GM12874 (cell line): ENCODE data around the gene NPEPPS.
A peak's percentile ranks its signal among the peaks of the same experiment; 100 is the strongest.

ENCODE experiments used
- TF ChIP-seq, protein P1 (sequence below): IDR thresholded peaks from 2 replicates; pipeline ENCODE4 v1.5.1; 2011; ENCODE audit warnings: low read depth, mild to moderate bottlenecking, control low read depth, low read length, moderate library complexity; ENCODE audit not compliant: insufficient read depth

NPEPPS gene

DNA sequence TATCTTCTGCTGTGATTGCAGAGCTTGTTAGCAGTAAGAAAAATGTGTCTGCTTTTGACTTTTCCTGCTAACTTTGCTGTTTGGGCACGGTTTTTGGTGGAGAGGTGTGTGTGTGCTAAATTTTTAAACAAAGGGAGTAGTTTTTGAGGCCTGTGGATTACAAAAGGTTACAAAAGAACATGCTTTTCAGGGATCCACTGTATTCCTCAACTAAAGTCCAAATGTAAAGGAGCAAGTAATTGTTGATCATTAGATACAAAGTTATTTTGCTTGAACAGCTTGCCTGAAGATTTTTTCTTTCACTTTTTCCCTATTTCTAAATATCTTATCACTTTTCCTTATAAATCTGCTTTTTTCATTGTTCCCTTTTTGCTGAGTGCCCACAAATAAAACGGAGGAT lies 120.8 kb downstream of the NPEPPS start:
- TF ChIP-seq, protein P1, sequence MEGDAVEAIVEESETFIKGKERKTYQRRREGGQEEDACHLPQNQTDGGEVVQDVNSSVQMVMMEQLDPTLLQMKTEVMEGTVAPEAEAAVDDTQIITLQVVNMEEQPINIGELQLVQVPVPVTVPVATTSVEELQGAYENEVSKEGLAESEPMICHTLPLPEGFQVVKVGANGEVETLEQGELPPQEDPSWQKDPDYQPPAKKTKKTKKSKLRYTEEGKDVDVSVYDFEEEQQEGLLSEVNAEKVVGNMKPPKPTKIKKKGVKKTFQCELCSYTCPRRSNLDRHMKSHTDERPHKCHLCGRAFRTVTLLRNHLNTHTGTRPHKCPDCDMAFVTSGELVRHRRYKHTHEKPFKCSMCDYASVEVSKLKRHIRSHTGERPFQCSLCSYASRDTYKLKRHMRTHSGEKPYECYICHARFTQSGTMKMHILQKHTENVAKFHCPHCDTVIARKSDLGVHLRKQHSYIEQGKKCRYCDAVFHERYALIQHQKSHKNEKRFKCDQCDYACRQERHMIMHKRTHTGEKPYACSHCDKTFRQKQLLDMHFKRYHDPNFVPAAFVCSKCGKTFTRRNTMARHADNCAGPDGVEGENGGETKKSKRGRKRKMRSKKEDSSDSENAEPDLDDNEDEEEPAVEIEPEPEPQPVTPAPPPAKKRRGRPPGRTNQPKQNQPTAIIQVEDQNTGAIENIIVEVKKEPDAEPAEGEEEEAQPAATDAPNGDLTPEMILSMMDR: no peak

DNA sequence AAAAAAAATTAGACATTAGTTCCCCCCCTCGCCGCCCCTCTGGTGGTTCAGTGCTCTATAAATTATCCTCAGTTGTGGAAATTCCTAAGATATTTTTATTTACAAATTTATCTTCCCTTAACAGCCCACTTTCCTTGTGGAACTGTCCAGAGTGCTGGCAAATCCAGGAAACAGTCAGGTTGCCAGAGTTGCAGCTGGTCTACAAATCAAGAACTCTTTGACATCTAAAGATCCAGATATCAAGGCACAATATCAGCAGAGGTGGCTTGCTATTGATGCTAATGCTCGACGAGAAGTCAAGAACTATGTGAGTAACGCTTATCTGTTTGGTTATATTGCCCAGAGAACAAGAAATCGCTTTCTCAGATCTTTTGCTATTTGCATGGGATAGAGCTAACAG lies 121.7 kb downstream of the NPEPPS start:
- TF ChIP-seq, protein P1: no peak

DNA sequence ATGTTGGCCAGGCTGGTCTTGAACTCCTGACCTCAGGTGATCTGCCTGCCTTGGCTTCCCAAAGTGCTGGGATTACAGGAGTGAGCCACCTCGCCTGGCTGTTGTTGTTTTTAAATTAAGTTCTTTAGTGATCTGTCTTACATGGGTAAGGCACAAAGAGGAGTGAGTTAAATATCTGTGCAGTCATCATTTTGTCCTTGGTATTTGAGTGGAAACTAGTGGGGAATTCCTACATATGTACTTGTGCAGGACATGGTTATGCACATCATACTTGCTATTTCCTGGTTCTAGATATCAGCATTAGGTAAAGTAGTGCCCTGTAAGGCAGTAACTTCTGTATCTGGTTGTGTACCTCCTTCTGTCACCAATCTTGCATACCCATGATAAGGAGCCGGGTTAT lies 122.5 kb downstream of the NPEPPS start:
- TF ChIP-seq, protein P1: no peak

DNA sequence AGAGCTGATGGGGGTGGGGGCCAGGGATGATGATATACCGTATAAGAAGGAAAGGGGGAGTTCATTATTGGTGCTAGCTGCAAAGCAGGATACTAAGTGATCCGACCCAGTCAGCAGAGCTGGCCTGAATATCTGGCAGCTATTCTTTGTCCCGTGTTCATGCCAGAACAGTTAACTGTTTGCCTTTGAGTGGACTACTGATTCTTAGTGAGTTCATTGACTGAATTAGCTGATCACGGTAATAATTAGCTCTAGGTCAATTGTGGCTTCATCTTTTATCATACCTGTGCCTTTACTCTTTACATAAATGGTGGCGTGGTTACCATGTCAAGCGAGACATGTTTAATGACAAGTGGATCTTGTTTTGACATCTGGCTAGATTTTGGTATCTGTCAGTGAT lies 124.1 kb downstream of the NPEPPS start:
- TF ChIP-seq, protein P1: no peak

DNA sequence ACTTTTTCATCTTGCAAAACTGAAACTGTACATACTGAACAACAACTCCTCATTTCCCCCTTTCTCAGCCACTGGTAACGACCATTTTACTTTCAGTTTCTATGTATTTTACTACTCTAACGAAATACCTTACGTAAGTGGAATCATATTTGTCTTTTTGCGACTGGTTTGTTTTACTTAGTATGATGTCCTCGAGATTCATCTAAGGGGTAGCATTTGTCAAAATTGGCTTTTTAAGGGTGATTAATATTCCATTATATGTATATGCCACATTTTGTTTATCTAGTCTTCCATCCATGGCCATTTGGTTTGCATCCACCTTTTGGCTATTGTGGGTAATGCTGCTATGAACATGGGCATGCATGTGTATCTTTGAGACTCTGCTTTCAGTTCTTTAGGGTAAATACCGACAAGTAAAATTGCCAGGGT lies 129.2 kb downstream of the NPEPPS start:
- TF ChIP-seq, protein P1: peak; percentile 20; the same call in 1 of the 2 replicates

DNA sequence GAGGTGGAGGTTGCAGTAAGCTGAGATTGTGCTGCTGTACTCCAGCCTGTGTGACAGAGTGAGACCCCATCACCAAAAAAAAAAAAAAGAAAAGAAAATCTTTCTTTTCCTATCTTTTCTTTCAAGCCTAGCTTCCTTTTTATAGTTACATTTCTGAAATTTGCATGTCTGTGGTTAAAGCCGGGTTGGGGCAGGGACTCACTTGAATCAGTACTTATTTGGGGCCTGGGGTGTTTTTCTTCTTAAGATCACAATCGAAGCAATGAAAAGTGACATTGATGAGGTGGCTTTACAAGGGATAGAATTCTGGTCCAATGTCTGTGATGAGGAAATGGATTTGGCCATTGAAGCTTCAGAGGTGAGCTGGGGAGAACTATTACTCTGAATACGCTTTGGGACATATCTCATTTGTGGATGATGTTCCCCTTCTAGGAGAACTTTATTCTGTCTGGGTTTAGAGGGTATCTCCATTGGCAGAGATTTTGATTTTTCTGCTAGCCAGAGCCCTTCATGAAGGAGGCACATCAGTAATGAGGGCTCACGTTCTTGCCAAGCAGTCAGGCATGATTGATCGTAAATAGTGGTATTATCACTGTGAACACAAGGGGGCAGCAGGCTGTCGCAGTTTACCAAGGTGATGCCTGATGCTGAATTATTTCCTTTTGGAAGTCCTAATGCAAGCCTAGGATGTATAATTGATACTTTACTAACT lies 133.2 kb downstream of the NPEPPS start:
- TF ChIP-seq, protein P1: peak; percentile 74

DNA sequence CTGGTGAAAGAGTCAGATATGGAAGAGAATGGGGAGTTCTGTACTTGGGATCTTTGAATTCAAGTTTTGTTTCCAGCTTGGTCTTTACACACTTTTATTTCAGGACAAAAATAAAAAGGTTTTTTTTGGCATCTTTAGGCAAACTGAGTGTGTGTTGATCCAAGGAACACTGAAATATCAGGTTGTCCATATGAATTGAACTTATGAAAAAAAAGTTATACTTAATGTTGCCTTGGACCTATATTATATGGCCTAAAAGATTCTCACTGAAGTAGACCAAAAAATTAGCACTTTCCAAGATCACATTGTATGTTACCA lies 133.7 kb downstream of the NPEPPS start:
- TF ChIP-seq, protein P1: no peak
